ENCODE data around the gene SLC16A1.

GRCh38 chr1:112971006-112971405 lies 15.0 kb upstream of the SLC16A1 start:
- TF ChIP-seq POLR2A (IDR thresholded peaks at IDR 0.05; ENCODE audit: low read depth, low read length) = no peak
- no peak for TF ChIP-seq POLR2AphosphoS5 (IDR thresholded peaks at IDR 0.05; ENCODE audit: low read depth, low read length)
- TF ChIP-seq TAF1 (IDR thresholded peaks at IDR 0.05; ENCODE audit: low read depth, low read length) = no peak
- TF ChIP-seq SPI1 (IDR thresholded peaks at IDR 0.05; ENCODE audit: low read depth, low read length) = no peak

Measured in GM12891 (cell line).